NCI-H524 (cell line): ENCODE results near the gene SASS6.
"Not testable (repeated sequence)": the region's sequence is repeated elsewhere in the genome, so short reads cannot be mapped to it uniquely, and the experiment has no call there.

Source experiments
- DNase-seq, 2 experiments: peaks; one replicate each; lab custom pipeline; 2025; lab: John Stamatoyannopoulos, UW

Gene SASS6

DNA sequence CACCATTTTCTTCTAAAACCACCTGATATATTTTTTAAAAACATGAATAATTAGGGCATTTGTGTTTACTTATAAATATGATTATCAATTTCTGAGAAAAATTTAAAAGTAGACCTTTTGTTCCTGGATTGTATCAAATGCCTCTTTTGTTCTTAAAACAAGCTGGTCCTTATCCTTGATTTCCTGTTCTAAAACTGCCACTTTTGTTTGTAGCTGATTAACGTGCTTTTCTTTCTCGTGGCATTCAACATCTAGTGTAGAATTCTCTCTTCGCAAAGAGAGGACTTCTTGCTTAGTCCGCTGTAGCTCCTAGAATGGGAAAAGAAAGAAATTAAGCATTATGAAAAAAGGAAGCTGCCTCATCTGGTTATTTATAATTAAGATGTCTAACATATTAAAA, 25.0 kb downstream of the SASS6 start:
- no peak for DNase-seq

DNA sequence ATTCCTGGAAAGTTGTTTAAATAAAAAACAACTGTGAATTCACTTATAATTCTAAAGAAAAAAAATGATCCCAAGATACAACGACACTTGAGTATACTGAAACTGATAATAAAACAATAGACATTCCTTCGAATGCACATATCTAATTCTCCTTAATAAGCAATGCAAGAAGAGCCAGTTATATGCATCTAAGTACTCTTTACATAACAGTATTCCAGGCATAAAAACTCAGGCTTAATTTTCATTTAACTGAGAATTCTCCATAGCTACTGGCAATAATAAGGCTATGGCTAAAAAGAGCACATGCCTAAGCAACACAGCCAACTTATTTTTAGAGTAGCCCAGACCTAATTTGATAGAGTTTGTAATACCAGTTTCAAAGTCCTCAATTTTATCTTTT, 31.2 kb downstream of the SASS6 start:
- no peak for DNase-seq

- DNase-seq, result no peak
Observed at GRCh38 chr1:100100202-100100601, 32.5 kb downstream of the SASS6 start.

DNA sequence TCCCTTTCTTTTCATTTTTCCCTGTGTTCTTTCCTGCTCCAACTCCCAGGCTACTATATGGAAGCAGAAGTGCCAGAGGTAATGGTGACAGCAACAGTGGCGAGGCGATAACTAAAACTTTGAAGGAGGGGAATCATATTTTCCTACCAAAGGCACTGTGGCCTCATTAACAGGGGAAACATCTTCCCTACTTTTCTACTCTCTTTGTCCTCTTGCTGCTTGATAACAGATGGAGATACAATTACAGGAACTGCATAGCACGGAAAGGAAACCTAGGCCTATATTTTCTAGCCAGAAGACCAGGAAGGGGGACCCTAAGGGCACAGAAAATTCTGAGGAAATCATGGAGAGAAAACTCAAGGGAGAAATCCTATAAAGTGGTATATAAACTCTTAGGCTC, 42.3 kb downstream of the SASS6 start:
- no peak for DNase-seq

- no peak for DNase-seq
Observed at GRCh38 chr1:100089082-100089481, 43.6 kb downstream of the SASS6 start.

GRCh38 chr1:100087396-100087795, 45.3 kb downstream of the SASS6 start:
- DNase-seq, result no peak

DNA sequence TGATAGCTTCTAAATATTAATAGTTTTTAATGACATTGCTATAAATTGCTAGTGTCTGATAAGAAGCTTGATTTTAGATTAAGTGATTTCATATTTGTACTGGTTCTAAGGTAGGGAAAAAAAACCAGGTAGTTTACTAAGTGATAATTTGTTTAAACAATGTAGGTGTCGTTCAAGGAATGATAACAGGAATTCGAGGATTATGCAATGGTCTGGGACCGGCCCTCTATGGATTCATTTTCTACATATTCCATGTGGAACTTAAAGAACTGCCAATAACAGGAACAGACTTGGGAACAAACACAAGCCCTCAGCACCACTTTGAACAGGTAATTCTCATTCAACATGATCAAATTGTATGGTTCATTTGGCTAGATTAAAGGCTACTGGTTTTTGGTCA, 52.4 kb downstream of the SASS6 start:
- DNase-seq, result no peak

GRCh38 chr1:100077531-100077930, 55.2 kb downstream of the SASS6 start:
- no peak for DNase-seq

GRCh38 chr1:100076744-100077143, 56.0 kb downstream of the SASS6 start:
- DNase-seq, result no peak

GRCh38 chr1:100076319-100076718, 56.4 kb downstream of the SASS6 start:
- DNase-seq, result no peak

DNA sequence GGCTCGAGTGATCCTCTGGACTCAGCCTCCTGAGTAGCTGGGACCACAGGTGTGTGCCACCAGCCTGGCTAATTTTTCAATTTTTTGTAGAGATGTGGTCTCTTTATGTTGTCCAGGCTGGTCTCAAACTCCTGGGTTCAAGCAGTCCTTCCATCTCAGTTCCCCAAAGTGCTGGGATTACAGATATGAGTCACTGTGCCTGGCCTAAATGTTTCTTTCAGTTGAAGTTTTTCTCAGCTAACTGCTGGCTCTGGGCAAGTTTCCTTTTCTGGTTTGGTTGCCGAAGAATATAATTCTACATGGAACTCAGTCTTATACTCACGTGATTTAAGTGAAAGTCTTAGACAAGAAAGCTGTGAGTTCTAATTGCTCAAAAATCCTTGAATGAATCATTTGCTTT, 57.0 kb downstream of the SASS6 start:
- no peak for DNase-seq

- no peak for DNase-seq
Observed at GRCh38 chr1:100074604-100075395, 57.9 kb downstream of the SASS6 start.

GRCh38 chr1:100073531-100073930, 59.2 kb downstream of the SASS6 start:
- no peak for DNase-seq

GRCh38 chr1:100070201-100070939, 62.4 kb downstream of the SASS6 start:
- no peak for DNase-seq

- DNase-seq, result no peak
Observed at GRCh38 chr1:100065969-100066227, 66.8 kb downstream of the SASS6 start.

- no peak for DNase-seq
Observed at GRCh38 chr1:100065183-100065968, 67.4 kb downstream of the SASS6 start.

- no peak for DNase-seq
Observed at GRCh38 chr1:100061681-100062080, 71.0 kb downstream of the SASS6 start.

DNA sequence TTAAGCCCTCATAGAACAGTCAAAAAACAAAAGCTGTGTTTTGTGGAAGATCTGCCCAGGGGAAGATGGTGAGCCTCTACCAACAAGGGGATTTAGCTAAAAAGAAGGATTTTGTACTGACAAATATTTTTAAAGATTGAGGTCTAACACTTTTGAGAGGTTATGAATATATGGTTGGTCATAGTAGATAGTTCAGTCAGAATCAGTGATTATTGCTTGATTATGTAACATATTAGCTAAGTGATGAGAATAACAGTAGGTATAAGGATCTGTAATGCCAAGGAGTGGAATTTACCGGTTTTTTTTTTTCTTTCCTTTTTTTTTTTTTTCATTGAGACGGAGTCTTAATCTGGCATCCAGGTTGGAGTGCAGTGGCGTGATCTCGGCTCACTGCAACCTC, 79.0 kb downstream of the SASS6 start:
- DNase-seq, result no peak

DNA sequence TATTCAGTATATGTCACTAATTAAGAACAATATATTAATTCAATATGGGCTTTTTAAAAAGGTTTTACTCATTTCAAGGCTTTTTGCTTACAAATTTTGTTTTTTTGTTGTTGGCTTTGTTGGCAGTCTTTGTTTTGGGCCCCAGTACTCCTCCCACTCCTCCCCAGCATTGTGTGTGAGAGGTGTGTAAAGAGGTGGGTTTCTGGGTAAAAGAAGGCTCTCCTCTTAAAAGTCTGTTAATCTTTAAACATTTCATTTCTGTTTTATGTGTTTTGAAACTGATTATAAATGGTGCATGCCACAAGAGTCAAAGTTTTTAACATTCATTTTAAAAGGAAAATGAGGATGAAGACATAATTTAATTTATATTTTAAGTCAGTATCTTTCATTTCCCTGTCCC, 79.6 kb downstream of the SASS6 start:
- no peak for DNase-seq

DNA sequence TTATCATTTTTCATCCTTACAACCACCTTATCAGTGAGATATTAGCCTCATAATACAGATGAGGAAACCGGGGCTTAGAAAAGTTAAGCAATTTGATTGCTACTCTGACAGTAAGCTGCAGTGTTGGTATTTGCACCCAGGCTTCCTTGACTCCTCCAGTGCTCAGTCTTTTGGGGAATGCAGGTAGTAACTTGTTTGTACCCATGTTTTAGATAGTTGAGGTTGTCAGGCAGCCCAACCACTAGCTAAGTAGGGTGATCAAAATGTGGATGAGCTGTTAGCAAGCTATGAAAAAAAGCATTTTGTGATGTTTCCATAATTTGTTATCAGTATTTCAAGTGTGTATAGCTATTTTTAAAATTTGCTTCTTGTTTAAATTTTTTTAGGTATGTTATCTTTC, 80.8 kb downstream of the SASS6 start:
- no peak for DNase-seq

DNA sequence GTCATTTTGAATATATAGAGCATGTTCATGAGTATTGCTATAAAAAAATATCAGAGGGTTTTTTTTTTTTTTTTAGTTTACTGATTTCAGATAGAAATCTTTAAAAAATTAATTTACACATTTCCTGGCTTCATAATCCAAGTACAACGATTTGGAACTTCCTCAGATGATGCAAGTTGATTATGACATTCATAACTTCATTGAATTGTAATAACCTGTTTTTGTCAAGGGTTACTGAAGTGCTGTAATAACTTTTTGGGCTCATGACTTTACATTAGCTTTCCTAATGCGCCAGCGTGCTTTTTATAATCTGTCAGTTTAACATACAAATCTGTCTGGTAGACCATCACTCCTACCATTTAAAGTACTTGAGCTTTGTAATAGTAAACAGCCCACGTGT, 81.3 kb downstream of the SASS6 start:
- DNase-seq, result no peak

- DNase-seq, result no peak
Observed at GRCh38 chr1:100050139-100050538, 82.6 kb downstream of the SASS6 start.

GRCh38 chr1:100047235-100047708, 85.5 kb downstream of the SASS6 start:
- not testable (repeated sequence) for DNase-seq
